GM15510 (cell line): Measurements from ENCODE around the gene PDZRN3.

ENCODE experiments used
- POLR2A ChIP-seq: IDR thresholded peaks from 3 replicates; pipeline ENCODE4 v1.6.1; 2011; ENCODE audit warnings: borderline replicate concordance; ENCODE audit not compliant: insufficient read length; ENCODE audit errors: extremely low read depth

PDZRN3 gene

DNA sequence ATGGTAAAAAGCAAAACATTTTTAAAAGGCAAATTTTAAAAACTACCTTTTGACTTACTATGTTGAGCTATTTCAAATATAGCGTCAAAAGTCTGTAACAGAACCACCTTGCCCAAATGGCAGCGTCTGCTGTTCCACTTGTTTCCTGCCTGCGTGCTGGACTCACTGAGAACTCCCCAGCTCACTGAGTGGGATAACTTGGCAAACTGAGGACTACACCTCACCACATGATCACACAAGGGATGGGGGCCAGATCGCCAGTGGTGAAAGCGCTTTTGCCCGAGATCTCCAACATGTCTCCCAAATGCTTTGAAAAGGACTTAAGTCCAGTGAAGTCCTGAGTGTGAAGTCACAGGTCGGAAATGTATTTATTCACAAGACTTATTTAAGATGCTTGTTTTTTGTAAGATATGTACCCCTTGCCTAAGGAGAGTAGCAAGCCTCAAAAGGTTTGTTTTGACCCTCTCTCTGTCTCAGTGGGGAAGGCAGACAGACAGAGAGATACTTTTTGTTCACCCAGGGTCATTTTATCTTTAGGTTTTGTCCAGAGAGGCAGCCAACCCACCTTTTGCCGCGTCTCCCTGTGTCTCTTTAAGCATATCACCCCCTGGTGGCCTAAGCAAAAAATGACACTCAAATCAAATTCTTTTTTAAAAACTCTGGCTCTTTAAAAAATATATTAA is 192.6 kb downstream of the PDZRN3 start:
- no peak for TF ChIP-seq POLR2A

GRCh38 chr3:73431183-73431900 is 193.4 kb downstream of the PDZRN3 start:
- no peak for TF ChIP-seq POLR2A

GRCh38 chr3:73427048-73427706 is 197.6 kb downstream of the PDZRN3 start:
- no peak for TF ChIP-seq POLR2A

DNA sequence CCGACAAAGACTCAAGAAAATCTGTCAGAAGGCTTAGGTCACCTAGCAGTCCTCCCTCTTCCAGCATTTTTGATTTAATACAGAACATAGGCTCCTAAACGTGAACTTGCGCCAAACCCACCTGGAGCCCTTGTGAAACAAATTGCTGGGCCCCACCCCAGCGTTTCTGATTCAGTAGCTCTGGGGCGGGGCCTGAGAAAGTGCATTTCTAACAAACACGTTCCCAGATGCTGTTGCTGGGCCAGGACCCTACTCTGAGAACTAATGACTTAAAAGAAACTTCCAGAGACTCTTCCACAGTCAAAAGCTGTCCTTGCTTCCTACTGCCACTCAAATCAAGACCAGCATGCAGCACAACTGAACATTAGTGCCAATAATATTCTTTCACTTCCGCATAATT is 198.1 kb downstream of the PDZRN3 start:
- TF ChIP-seq POLR2A, result no peak

DNA sequence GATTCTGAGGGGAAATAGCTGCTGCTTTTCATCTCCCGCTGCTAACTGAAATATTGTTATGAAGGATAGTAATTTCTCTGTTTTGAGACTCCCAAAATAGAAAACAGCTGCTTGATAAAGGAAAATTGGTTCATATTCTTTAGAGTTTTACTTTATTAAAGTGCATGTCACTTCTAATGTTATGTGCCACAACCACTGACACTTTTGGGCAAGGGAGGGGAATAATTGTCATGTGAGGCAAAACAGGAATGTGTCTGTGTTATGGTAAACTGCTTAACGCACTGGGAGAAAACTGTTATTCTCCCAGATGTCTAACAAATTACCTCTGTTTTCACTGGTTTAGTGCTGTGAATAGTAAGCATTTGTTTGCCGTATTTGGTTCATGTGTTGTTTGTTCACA is 201.6 kb downstream of the PDZRN3 start:
- no peak for TF ChIP-seq POLR2A

GRCh38 chr3:73422571-73422970 is 202.2 kb downstream of the PDZRN3 start:
- no peak for TF ChIP-seq POLR2A

- TF ChIP-seq POLR2A, result no peak
Observed at GRCh38 chr3:73419942-73420341, 204.8 kb downstream of the PDZRN3 start.

DNA sequence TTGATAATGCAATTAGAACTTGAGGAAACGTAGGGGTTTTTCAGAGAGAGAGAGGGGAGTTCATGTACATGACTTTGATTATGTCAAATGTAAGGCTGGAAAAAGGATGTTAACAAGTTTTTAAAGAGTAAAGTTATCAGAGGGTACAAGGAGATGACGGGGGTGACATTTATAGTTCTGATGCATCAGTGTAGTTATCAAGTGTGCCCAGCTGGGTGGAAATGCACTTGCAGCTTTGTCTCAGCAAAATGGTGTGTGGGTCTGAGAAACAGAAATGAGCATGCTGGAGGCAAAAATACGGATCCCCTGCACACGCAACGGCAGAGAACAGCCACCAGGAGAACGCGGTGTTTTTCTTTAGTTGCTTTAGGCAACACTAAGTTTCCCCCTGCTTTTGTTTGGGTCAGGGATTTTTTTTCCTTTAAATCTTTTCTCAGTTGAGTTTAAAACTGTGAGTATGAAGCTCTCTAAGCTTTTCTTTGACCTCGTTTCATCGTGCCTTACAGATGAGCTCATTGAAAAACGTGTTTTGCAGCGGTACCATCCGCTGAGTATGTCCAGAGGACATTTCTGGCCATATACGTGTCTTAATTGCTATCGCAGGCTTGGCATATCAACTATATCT is 205.4 kb downstream of the PDZRN3 start:
- TF ChIP-seq POLR2A, result no peak

DNA sequence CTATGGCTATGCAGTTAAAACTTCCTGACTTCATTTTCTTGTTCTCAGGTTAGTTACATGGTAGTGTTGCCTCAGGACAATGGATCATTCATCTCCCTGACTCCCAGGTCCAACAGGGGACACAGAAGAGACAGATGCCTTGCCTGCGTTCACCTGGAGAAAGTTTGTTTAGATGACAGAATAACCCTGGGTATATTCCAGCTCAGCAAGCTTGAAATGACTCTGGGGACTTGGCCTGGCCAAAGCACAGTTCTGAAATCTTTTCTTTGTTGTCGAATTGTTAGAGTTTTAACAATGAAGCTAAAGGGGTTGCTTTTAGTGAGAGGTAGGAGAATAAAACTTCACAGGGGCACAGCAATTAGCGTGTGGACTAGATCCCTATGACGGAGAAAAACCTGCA is 206.1 kb downstream of the PDZRN3 start:
- TF ChIP-seq POLR2A, result no peak

DNA sequence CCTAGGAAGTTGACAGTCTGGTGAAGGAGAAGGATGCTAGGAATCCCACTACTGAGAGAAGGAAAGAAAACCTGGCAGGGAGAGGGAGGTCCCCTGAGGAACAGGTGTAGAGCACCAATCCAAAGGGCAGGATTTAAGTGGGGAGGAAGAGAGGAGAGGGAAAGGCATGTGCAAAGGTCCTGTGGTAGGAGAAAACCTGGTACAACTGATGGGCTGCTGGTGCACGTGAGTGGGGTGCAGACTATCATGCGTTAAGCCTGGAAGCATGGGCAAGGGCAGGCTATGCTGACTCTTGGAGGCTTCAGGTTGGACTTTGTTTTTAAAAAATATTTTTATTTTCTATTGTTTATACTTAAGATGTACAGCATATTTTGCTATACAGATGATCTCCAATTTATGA is 209.6 kb downstream of the PDZRN3 start:
- TF ChIP-seq POLR2A, result no peak

DNA sequence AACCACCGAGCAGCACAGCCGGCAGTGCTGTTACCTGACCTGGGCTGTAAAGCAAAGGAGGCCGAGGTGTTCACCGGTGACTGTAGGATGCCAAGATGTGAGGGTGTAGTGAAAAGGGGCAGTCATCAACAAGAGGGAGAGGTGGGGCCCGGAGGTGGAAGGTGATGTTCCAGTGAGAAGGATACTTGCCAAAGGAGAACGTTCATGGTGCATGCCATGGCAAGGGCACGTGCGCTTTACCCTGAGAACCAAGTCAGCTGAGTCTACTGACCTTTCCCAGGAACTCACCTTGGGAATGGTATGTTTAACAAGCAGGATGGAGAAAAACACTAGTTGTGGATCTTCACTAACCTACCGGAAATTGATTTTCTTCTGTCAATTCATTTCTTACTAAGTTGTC is 211.1 kb downstream of the PDZRN3 start:
- TF ChIP-seq POLR2A, result no peak

DNA sequence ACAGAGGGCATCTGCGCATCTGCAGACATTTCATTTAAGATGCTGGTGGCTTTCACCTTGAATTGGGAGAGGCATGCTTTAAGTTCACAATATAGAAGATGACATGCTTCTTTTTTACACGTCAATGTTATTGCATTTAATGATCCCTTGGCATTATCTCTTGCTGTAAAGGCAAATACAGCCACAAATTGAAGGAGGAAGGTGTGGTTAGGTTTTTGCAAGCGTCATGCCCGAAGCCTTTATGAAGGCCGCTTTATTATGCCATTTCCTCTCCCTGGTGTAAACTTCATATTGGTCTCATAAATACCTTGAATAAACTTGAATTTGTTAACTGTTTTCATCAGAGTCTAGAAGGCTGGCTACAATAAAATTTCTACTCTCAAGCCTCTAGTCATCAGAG is 212.7 kb downstream of the PDZRN3 start:
- no peak for TF ChIP-seq POLR2A

- no peak for TF ChIP-seq POLR2A
Observed at GRCh38 chr3:73411545-73411944, 213.2 kb downstream of the PDZRN3 start.

GRCh38 chr3:73409138-73409763 is 215.5 kb downstream of the PDZRN3 start:
- no peak for TF ChIP-seq POLR2A

DNA sequence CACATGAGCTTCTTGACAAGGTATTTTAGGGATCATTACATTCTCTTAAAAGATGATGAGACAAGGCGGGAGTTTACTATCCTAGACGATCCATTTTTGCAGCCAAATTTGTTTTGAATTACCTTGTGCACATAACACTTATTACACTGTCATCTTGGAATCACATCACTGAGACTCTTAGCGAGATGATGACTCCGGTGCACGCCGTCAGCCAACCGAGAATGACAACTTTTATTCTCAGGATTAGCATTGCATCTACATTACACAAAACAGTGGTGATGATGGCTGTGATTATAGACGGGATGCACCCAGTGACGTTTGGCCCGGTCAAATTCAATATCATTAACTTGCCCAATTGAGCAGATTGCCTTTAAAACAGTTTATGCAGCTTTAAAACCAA is 216.1 kb downstream of the PDZRN3 start:
- TF ChIP-seq POLR2A, result no peak
